Stomach smooth muscle (tissue), 2 donors: Measurements from ENCODE around the gene ZNF407.

ENCODE experiments used
- H3K27ac ChIP-seq: one replicate; pipeline ENCODE4 v1.7.0; 2013; ENCODE audit warnings: mild to moderate bottlenecking, low read length, inconsistent platforms
- H3K27me3 ChIP-seq, 2 donors: one replicate each; pipeline ENCODE4 v1.7.0; 2013; ENCODE audit warnings: low read length in 2 of 2; ENCODE audit not compliant: insufficient read depth in 2 of 2, control insufficient read depth in 1 of 2
- H3K36me3 ChIP-seq, 2 donors: one replicate each; pipeline ENCODE4 v1.7.0; 2013; ENCODE audit warnings: low read length in 2 of 2; ENCODE audit not compliant: control insufficient read depth in 2 of 2, insufficient read depth in 2 of 2
- H3K4me1 ChIP-seq: one replicate; pipeline ENCODE4 v1.7.0; 2013; ENCODE audit warnings: low read length; ENCODE audit not compliant: control insufficient read depth, insufficient read depth
- H3K4me3 ChIP-seq, 2 donors: one replicate each; pipeline ENCODE4 v1.7.0; 2013; ENCODE audit warnings: low read length in 2 of 2
- H3K9ac ChIP-seq, 2 donors: one replicate each; pipeline ENCODE4 v1.7.0; 2013; ENCODE audit warnings: low read length in 2 of 2, mild to moderate bottlenecking in 1 of 2
- H3K9me3 ChIP-seq, 2 donors: one replicate each; pipeline ENCODE4 v1.7.0; 2013; ENCODE audit warnings: low read length in 2 of 2; ENCODE audit not compliant: control insufficient read depth in 2 of 2
- donor health status: healthy.
- donor health status: Pancreatic carcinoma.

ZNF407 gene

GRCh38 chr18:74990563-74991081 is 393.0 kb downstream of the ZNF407 start:
- H3K27me3 ChIP-seq: no peaks in the 10 kb centered on the region
- H3K27ac ChIP-seq: no peak overlapping the region
- no peaks in the 10 kb centered on the region for H3K36me3 ChIP-seq
- no peak overlapping the region for H3K4me3 ChIP-seq
- H3K9me3 ChIP-seq: no peaks in the 10 kb centered on the region
- H3K9ac ChIP-seq: no peak overlapping the region
- H3K4me1 ChIP-seq: no peaks in the 10 kb centered on the region

GRCh38 chr18:74994502-74995418 is 397.1 kb downstream of the ZNF407 start:
- no peaks in the 10 kb centered on the region for H3K27me3 ChIP-seq
- H3K4me1 ChIP-seq: no peaks in the 10 kb centered on the region
- no peak overlapping the region for H3K4me3 ChIP-seq
- H3K9me3 ChIP-seq: no peaks in the 10 kb centered on the region
- H3K36me3 ChIP-seq: no peaks in the 10 kb centered on the region
- H3K9ac ChIP-seq: no peak overlapping the region
- no peak overlapping the region for H3K27ac ChIP-seq

- Histone ChIP-seq H3K27me3 (no peaks in the 10 kb centered on the region), H3K4me1 (no peaks in the 10 kb centered on the region), H3K9ac (no peak overlapping the region), H3K9me3 (no peaks in the 10 kb centered on the region), H3K36me3 (no peaks in the 10 kb centered on the region), H3K4me3 (no peak overlapping the region), H3K27ac (no peak overlapping the region)
These were observed 397.7 kb downstream of the ZNF407 start for GRCh38 chr18:74995419-74995736.

GRCh38 chr18:74996055-74996454 is 398.4 kb downstream of the ZNF407 start:
- Histone ChIP-seq H3K27ac (no peak overlapping the region), H3K27me3 (no peaks in the 10 kb centered on the region), H3K9me3 (no peaks in the 10 kb centered on the region), H3K4me1 (no peaks in the 10 kb centered on the region), H3K36me3 (no peaks in the 10 kb centered on the region), H3K4me3 (no peak overlapping the region), H3K9ac (no peak overlapping the region)

- no peaks in the 10 kb centered on the region for H3K9me3 ChIP-seq
- H3K27ac ChIP-seq: no peak overlapping the region
- H3K9ac ChIP-seq: no peak overlapping the region
- no peaks in the 10 kb centered on the region for H3K27me3 ChIP-seq
- H3K36me3 ChIP-seq: no peaks in the 10 kb centered on the region
- H3K4me3 ChIP-seq: no peak overlapping the region
- no peaks in the 10 kb centered on the region for H3K4me1 ChIP-seq
These were observed 399.3 kb downstream of the ZNF407 start for GRCh38 chr18:74996996-74997395.

GRCh38 chr18:75000920-75001319 is 403.2 kb downstream of the ZNF407 start:
- no peak overlapping the region for H3K27ac ChIP-seq

GRCh38 chr18:75003039-75003438 is 405.4 kb downstream of the ZNF407 start:
- Histone ChIP-seq H3K9ac (no peak overlapping the region), H3K9me3 (no peaks in the 10 kb centered on the region), H3K27ac (no peak overlapping the region), H3K36me3 (no peaks in the 10 kb centered on the region), H3K4me1 (peaks cover 6% of the 10 kb centered on the region), H3K4me3 (no peak overlapping the region), H3K27me3 (no peaks in the 10 kb centered on the region)

More at GRCh38 chr18:75000920-75001319, 403.2 kb downstream of the ZNF407 start:
- Histone ChIP-seq H3K36me3 (no peaks in the 10 kb centered on the region), H3K9ac (no peak overlapping the region), H3K4me3 (no peak overlapping the region), H3K9me3 (no peaks in the 10 kb centered on the region), H3K4me1 (peaks cover 6% of the 10 kb centered on the region), H3K27me3 (no peaks in the 10 kb centered on the region)

- Histone ChIP-seq H3K9me3 (no peaks in the 10 kb centered on the region), H3K27ac (no peak overlapping the region)
These were observed 406.4 kb downstream of the ZNF407 start for GRCh38 chr18:75003764-75004690.

GRCh38 chr18:75005626-75006025 is 408.0 kb downstream of the ZNF407 start:
- no peaks in the 10 kb centered on the region for H3K9me3 ChIP-seq
- H3K9ac ChIP-seq: no peak overlapping the region
- peaks cover 6% of the 10 kb centered on the region for H3K4me1 ChIP-seq
- H3K27me3 ChIP-seq: no peaks in the 10 kb centered on the region
- no peak overlapping the region for H3K27ac ChIP-seq
- H3K36me3 ChIP-seq: no peaks in the 10 kb centered on the region
- H3K4me3 ChIP-seq: no peak overlapping the region

More at GRCh38 chr18:75003764-75004690, 406.4 kb downstream of the ZNF407 start:
- peaks cover 6% of the 10 kb centered on the region for H3K4me1 ChIP-seq
- H3K36me3 ChIP-seq: no peaks in the 10 kb centered on the region
- H3K9ac ChIP-seq: no peak overlapping the region
- no peaks in the 10 kb centered on the region for H3K27me3 ChIP-seq
- H3K4me3 ChIP-seq: no peak overlapping the region

GRCh38 chr18:75008186-75008585 is 410.5 kb downstream of the ZNF407 start:
- Histone ChIP-seq H3K27ac (no peak overlapping the region), H3K36me3 (no peaks in the 10 kb centered on the region)

More at GRCh38 chr18:75008186-75008585, 410.5 kb downstream of the ZNF407 start:
- no peak overlapping the region for H3K4me3 ChIP-seq
- H3K4me1 ChIP-seq: peaks cover 6% of the 10 kb centered on the region
- H3K27me3 ChIP-seq: no peaks in the 10 kb centered on the region
- no peaks in the 10 kb centered on the region for H3K9me3 ChIP-seq
- H3K9ac ChIP-seq: no peak overlapping the region
